Ovary (tissue), 3 donors: Measurements from ENCODE around the gene LRMDA.

Experiments used
- POLR2A ChIP-seq: fragments of 450-650 bp; IDR thresholded peaks from one replicate; pipeline ENCODE4 v1.6.1; 2017; ENCODE audit warnings: antibody characterized with exemption, mild to moderate bottlenecking, moderate library complexity
- TF ChIP-seq, protein P1 (sequence below), 3 donors: fragments of 450-650 bp in 2 of 3; fragments of 200-600 bp in 1 of 3; IDR thresholded peaks; one replicate each; pipeline versions ENCODE4 v1.5.1 to v1.8.0; 2016 to 2022; ENCODE audit warnings: antibody characterized with exemption in 3 of 3, mild to moderate bottlenecking in 1 of 3
- donor health status: DM: no; HTN: no; CAD: no.

DNA sequence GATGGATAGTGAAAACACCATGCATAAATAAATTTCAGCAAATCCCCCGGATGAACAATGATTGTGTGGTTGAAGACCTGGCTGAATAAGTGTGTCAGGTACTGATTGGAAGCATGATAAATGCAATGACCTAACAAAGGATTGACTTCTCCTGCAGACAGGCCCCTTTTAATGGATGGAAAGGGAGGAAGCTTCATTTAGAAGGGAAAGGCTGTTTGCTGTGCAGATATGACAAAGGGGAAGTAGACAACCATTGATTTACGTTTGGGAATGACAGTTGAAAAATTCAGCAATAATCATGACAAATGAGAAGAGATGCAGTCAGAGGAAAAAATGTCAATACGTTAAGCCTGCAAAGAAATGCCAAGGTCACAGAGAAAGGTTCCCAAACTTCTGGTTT, 503.8 kb downstream of the LRMDA start:
- no peak for TF ChIP-seq POLR2A
- TF ChIP-seq, protein P1, sequence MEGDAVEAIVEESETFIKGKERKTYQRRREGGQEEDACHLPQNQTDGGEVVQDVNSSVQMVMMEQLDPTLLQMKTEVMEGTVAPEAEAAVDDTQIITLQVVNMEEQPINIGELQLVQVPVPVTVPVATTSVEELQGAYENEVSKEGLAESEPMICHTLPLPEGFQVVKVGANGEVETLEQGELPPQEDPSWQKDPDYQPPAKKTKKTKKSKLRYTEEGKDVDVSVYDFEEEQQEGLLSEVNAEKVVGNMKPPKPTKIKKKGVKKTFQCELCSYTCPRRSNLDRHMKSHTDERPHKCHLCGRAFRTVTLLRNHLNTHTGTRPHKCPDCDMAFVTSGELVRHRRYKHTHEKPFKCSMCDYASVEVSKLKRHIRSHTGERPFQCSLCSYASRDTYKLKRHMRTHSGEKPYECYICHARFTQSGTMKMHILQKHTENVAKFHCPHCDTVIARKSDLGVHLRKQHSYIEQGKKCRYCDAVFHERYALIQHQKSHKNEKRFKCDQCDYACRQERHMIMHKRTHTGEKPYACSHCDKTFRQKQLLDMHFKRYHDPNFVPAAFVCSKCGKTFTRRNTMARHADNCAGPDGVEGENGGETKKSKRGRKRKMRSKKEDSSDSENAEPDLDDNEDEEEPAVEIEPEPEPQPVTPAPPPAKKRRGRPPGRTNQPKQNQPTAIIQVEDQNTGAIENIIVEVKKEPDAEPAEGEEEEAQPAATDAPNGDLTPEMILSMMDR (IDR thresholded peaks at IDR 0.05): no peak
